ENCODE results near the gene KIF3A.
A peak's percentile ranks its signal among the peaks of the same experiment; 100 is the strongest.

Gene KIF3A

GRCh38 chr5:132780577-132780976 lies 43.2 kb upstream of the KIF3A start:
- DNase-seq (ENCODE audit: low read depth) = no peak
- H3K4me3 ChIP-seq (ENCODE audit: low read length) = no peak overlapping the region
- TF ChIP-seq, protein P1, sequence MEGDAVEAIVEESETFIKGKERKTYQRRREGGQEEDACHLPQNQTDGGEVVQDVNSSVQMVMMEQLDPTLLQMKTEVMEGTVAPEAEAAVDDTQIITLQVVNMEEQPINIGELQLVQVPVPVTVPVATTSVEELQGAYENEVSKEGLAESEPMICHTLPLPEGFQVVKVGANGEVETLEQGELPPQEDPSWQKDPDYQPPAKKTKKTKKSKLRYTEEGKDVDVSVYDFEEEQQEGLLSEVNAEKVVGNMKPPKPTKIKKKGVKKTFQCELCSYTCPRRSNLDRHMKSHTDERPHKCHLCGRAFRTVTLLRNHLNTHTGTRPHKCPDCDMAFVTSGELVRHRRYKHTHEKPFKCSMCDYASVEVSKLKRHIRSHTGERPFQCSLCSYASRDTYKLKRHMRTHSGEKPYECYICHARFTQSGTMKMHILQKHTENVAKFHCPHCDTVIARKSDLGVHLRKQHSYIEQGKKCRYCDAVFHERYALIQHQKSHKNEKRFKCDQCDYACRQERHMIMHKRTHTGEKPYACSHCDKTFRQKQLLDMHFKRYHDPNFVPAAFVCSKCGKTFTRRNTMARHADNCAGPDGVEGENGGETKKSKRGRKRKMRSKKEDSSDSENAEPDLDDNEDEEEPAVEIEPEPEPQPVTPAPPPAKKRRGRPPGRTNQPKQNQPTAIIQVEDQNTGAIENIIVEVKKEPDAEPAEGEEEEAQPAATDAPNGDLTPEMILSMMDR (IDR thresholded peaks at IDR 0.05; ENCODE audit: insufficient read depth, low read depth, low read length, missing control alignments) = no peak

DNA sequence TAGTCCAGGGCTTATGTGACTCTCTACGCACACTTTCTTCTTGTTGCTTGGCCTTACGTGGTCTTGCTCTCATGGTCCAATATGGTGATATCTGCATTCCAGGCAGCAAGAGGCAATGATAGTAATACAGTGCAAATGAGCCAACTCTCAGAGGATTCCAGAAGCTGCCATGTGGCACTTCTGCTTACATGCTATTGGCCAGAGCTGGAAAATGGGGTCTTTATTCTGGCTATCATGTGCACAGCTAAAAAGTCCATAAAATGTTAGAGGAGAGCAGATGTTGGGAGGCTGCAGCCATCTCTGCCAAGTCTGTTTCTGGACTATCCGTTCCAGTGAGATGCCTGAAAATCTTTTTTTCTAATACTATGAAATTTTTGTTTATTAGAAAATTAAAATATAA lies 42.6 kb upstream of the KIF3A start:
- DNase-seq (ENCODE audit: low read depth) = no peak
- TF ChIP-seq, protein P1 (IDR thresholded peaks at IDR 0.05; ENCODE audit: insufficient read depth, low read depth, low read length, missing control alignments) = no peak
- no peak overlapping the region for H3K4me3 ChIP-seq (ENCODE audit: low read length)

DNA sequence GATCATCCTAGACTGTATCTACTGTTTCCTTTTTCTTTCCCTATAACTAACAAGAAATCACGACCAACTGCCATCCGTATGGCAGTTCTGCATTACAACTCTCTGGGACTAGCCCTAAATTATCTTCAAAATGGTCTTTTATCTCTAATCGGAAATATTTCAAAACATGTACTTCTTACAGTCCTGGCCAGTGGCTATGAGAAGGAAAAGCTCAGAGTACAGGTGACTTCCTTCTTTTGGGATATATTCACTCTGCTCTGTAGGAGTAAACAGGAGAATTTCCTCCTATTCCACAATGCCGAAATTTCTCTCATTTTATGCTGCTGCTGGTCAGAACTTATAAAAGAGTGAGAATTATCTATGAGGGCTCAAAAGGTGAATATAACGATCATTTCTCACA lies 41.5 kb upstream of the KIF3A start:
- no peak overlapping the region for H3K4me3 ChIP-seq (ENCODE audit: low read length)
- DNase-seq (ENCODE audit: low read depth) = no peak
- TF ChIP-seq, protein P1 (IDR thresholded peaks at IDR 0.05; ENCODE audit: insufficient read depth, low read depth, low read length, missing control alignments) = no peak

DNA sequence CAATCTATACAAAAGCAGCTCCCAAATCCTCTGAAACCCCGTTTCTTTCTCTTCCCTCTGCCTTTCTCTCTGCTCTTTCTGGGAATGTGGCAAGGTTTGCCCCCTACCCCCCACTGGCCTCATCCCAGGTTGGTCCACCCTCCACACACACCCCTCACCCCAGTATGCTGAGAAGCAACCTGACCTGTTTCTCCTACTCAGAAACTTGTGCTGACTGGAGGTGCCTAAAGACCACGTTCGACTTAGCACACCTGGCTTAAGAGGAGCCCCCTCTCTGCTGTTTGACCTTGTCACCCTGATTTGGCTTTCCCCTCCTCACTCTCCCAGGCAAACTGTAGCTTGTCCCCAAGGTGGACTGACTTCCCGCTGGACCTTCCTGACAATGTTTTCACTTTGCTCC lies 40.8 kb upstream of the KIF3A start:
- TF ChIP-seq, protein P1 (IDR thresholded peaks at IDR 0.05; ENCODE audit: insufficient read depth, low read depth, low read length, missing control alignments) = no peak
- DNase-seq (ENCODE audit: low read depth) = no peak
- peak overlapping the region; percentile 72 for H3K4me3 ChIP-seq (ENCODE audit: low read length)

DNA sequence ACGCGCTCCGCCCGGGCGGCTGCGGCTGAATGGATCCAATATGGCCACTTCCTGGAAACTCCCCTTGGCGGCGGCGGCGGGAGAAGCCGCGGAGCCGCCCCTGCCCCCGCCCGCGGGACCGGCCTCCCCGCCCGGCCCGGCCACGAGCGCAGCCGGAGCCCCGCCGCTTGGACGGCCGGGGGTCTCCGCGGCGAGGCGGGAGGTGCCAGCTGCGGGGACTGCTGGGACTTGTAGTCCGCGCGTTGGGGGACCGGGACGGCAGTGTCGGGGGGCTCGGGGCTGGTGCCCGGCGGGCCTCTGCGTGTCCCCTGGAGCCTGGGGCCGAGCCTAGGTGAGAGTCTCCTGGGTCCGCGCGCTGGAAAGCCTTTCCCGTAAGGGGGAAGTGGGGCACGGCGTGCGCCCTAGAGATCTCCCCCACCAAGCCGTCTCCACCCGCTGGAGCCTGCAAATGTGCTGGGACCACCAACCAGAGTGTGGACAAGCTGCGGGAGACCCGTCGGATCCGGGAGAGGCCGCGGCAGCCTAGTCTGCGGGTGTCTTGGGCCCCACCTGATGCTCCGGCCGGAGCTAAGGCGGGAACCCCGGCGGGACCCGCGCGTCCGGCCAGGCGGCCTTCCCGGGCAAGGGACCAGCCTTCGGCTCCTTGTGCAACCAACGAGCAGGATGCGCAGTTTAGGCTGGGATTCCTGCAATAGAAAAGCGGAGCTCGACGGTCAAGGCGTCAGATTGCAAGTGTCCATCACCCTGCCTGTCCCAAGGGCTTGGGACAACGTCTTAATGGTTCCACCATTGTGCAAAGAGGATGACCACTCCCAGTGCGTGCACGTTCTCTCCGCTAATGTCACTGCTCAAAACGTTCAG lies 40.1 kb upstream of the KIF3A start, which contains the start of gene SEPTIN8:
Gene SEPTIN8 (minus strand): TSS at position 31 of the 861 bp plus-strand sequence. CDS start 102 bp downstream, outside the sequence.
- DNase-seq (ENCODE audit: low read depth) = peak; percentile 48
- TF ChIP-seq, protein P1 (IDR thresholded peaks at IDR 0.05; ENCODE audit: insufficient read depth, low read depth, low read length, missing control alignments) = no peak
- peak within 1 kb of the TSS; percentile 72 for H3K4me3 ChIP-seq (ENCODE audit: low read length)

GRCh38 chr5:132776938-132777208 lies 39.5 kb upstream of the KIF3A start:
- peak overlapping the region; percentile 72 for H3K4me3 ChIP-seq (ENCODE audit: low read length)
- DNase-seq (ENCODE audit: low read depth) = no peak
- TF ChIP-seq, protein P1 (IDR thresholded peaks at IDR 0.05; ENCODE audit: insufficient read depth, low read depth, low read length, missing control alignments) = no peak
